Measurements from ENCODE around the gene ASXL2.

Gene ASXL2

DNA sequence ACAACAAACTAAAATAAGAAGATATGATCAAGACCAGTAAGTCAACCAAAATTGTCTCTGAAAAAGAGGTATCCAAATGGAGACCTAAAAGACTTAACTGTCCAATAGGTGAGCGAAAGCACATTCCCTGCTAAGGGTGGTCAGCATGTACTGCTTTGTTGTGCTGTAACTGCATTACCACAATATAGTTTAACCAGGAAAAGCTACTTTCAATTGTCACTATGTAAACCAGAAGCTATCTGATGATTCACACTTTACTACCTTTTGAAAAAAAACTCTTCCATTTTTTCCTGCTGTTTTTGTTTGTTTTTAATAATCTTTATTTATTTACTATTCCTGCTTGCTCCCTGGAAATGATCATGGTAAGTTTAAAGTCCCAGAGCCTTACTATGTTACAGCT, 36.1 kb downstream of the ASXL2 start:
- TF ChIP-seq, protein P1, sequence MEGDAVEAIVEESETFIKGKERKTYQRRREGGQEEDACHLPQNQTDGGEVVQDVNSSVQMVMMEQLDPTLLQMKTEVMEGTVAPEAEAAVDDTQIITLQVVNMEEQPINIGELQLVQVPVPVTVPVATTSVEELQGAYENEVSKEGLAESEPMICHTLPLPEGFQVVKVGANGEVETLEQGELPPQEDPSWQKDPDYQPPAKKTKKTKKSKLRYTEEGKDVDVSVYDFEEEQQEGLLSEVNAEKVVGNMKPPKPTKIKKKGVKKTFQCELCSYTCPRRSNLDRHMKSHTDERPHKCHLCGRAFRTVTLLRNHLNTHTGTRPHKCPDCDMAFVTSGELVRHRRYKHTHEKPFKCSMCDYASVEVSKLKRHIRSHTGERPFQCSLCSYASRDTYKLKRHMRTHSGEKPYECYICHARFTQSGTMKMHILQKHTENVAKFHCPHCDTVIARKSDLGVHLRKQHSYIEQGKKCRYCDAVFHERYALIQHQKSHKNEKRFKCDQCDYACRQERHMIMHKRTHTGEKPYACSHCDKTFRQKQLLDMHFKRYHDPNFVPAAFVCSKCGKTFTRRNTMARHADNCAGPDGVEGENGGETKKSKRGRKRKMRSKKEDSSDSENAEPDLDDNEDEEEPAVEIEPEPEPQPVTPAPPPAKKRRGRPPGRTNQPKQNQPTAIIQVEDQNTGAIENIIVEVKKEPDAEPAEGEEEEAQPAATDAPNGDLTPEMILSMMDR (IDR thresholded peaks at IDR 0.05; ENCODE audit: control insufficient read depth, extremely low read depth, insufficient read depth): no peak
- DNase-seq (ENCODE audit: low read depth): peak; percentile 40

GRCh38 chr2:25838152-25838756, 40.0 kb downstream of the ASXL2 start:
- no peak overlapping the region for H3K4me3 ChIP-seq (ENCODE audit: low read depth, low read length)
- TF ChIP-seq, protein P1 (IDR thresholded peaks at IDR 0.05; ENCODE audit: control insufficient read depth, extremely low read depth, insufficient read depth): no peak
- no peak for DNase-seq (ENCODE audit: low read depth)

More for the DNA sequence above, 36.1 kb downstream of the ASXL2 start:
- H3K4me3 ChIP-seq (ENCODE audit: low read depth, low read length): no peak overlapping the region

DNA sequence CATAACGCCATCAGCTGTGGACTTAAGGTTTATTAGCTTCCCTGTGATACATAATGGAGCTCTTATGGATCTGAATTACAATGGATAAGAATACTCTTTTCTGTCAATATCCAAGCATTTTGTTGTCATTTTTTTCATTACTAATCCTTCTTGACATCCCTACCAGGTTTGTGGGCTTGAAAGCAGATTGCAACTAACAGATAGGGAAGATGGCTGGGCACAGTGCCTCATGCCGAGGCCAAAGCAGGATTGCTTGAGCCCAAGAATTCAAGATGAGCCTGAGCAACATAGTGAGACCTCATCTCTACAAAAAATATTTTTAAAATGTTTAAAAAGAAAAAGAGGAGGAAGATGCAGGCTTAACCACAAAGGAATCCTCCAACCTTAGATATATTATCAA, 42.4 kb downstream of the ASXL2 start:
- TF ChIP-seq, protein P1 (IDR thresholded peaks at IDR 0.05; ENCODE audit: control insufficient read depth, extremely low read depth, insufficient read depth): no peak
- no peak overlapping the region for H3K4me3 ChIP-seq (ENCODE audit: low read depth, low read length)
- no peak for DNase-seq (ENCODE audit: low read depth)

GRCh38 chr2:25833566-25833965, 44.7 kb downstream of the ASXL2 start:
- no peak overlapping the region for H3K4me3 ChIP-seq (ENCODE audit: low read depth, low read length)
- TF ChIP-seq, protein P1 (IDR thresholded peaks at IDR 0.05; ENCODE audit: control insufficient read depth, extremely low read depth, insufficient read depth): no peak
- no peak for DNase-seq (ENCODE audit: low read depth)

- DNase-seq (ENCODE audit: low read depth): no peak
- no peak overlapping the region for H3K4me3 ChIP-seq (ENCODE audit: low read depth, low read length)
- TF ChIP-seq, protein P1 (IDR thresholded peaks at IDR 0.05; ENCODE audit: control insufficient read depth, extremely low read depth, insufficient read depth): no peak
Observed at GRCh38 chr2:25832897-25833296, 45.4 kb downstream of the ASXL2 start.

DNA sequence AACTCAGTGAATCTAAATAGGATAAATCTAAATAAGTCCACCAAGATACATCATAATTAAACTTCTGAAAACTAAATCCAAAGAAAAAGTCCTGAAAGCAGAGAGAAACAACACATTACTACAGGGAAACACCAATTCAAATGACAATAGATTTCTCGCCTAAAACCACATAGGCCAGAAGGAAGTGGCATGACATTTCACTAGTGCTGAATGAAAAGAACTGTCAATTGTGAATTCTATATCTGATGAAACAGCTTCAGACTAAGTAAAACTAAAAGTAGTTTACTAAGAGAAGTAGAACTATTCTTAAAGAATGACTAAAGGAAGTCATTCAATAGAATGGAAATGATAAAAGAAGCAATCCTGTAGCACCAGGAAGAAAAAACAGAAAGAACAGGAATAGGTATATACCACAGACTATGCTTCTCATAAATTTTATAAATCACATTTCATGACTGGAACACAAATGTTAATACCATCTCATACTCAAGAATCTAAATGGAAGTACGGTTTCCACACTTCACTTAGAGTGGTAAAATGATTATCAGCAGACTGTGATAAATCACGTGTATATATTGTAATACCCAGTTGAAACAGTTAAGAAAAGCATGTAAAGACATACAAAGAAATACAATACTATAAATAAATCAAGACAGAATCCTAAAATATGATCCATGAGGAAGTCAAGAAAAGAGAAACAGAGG, 46.4 kb downstream of the ASXL2 start:
- DNase-seq (ENCODE audit: low read depth): no peak
- no peak overlapping the region for H3K4me3 ChIP-seq (ENCODE audit: low read depth, low read length)
- TF ChIP-seq, protein P1 (IDR thresholded peaks at IDR 0.05; ENCODE audit: control insufficient read depth, extremely low read depth, insufficient read depth): no peak

Data from LNCaP clone FGC (cell line).